SK-N-SH (cell line): ENCODE measurements around the gene FNDC11.

Source experiments
- CTCF ChIP-seq: fragments of 200-600 bp; sonication (generic); IDR thresholded peaks from 2 replicates; pipeline ENCODE4 v1.6.1; 2017; ENCODE audit warnings: antibody characterized with exemption, mild to moderate bottlenecking, moderate library complexity
- ELF1 ChIP-seq: IDR thresholded peaks from 2 replicates; pipeline ENCODE4 v1.4.0; 2012
- EP300 ChIP-seq, 2 experiments: IDR thresholded peaks; 2 replicates each; pipeline versions ENCODE4 v1.4.0 to v1.6.1; 2012; ENCODE audit warnings: borderline replicate concordance in 1 of 2, low read depth in 1 of 2, low read length in 1 of 2
- FOXJ3 ChIP-seq: sonication (generic); formaldehyde crosslinking; IDR thresholded peaks from 2 replicates; pipeline ENCODE4 v1.5.1; 2020; ENCODE audit warnings: mild to moderate bottlenecking, missing genetic modification reagents
- IRF3 ChIP-seq: fragments of 150-350 bp; IDR thresholded peaks from 2 replicates; pipeline ENCODE4 v1.6.1; 2016; ENCODE audit warnings: mild to moderate bottlenecking, low read depth, low read length
- MAX ChIP-seq: IDR thresholded peaks from 2 replicates; pipeline ENCODE4 v1.4.0; 2012; ENCODE audit warnings: low read depth
- NRF1 ChIP-seq: IDR thresholded peaks from 2 replicates; pipeline ENCODE4 v1.6.1; 2012; ENCODE audit warnings: low read depth, mild to moderate bottlenecking, low read length
- PBX3 ChIP-seq: IDR thresholded peaks from 2 replicates; pipeline ENCODE4; 2012
- POLR2AphosphoS5 ChIP-seq: IDR thresholded peaks from 2 replicates; pipeline ENCODE4 v1.6.1; 2012; ENCODE audit warnings: low read depth, low read length
- RAD21 ChIP-seq: IDR thresholded peaks from 2 replicates; pipeline ENCODE4 v1.6.1; 2012; ENCODE audit warnings: mild to moderate bottlenecking, low read length
- REST ChIP-seq: IDR thresholded peaks from 2 replicates; pipeline ENCODE4 v1.6.1; 2012; ENCODE audit warnings: mild to moderate bottlenecking, low read depth, low read length, moderate library complexity
- RFX5 ChIP-seq: IDR thresholded peaks from 2 replicates; pipeline ENCODE4 v1.6.1; 2012; ENCODE audit warnings: mild to moderate bottlenecking, improper control_type of control experiment, low read length
- USF2 ChIP-seq: fragments of 150-350 bp; IDR thresholded peaks from 2 replicates; pipeline ENCODE4 v1.6.1; 2017; ENCODE audit warnings: antibody characterized with exemption, low read length, low read depth, borderline replicate concordance

GRCh38 chr20:63563225-63563935 is 9.4 kb downstream of the FNDC11 start:
- TF ChIP-seq CTCF (no peak), RFX5 (no peak), RAD21 (no peak), IRF3 (no peak), FOXJ3 (CRISPR knock-in tag) (no peak), REST (no peak), POLR2AphosphoS5 (no peak), USF2 (no peak), PBX3 (no peak), ELF1 (no peak), EP300 (IDR thresholded peaks at IDR 0.05; ENCODE audit: borderline replicate concordance in 1 of 2, low read depth in 1 of 2, low read length in 1 of 2) (no peak), MAX (no peak), NRF1 (no peak)
